WTC11 (cell line): ENCODE measurements around the gene DDIAS. TPM values are rescaled to one million over a fixed set of nuclear protein-coding genes. Genes with fewer than 3 reads are reported as not detected.

Experiments
- ATAC-seq: fragments of 200-7000 bp; cut with Tn5 transposase; 2 replicates; pipeline ENCODE4 v1.10.0; 2021; ENCODE audit warnings: mild to moderate bottlenecking, moderate library complexity
- CTCF ChIA-PET: fragments of 300-600 bp; sonication (Branson Sonifier 250); formaldehyde crosslinking; loops from one replicate; lab custom pipeline; 2021; ENCODE audit warnings: antibody characterized with exemption; lab: Charles Lee
- POLR2A ChIA-PET: fragments of 350-600 bp; sonication (Branson Sonifier 250); formaldehyde crosslinking; loops from one replicate; lab custom pipeline; 2021; ENCODE audit warnings: antibody characterized with exemption; lab: Charles Lee
- DNase-seq: peaks from one replicate; pipeline ENCODE4 v3.0.0; 2021; ENCODE audit warnings: low spot score
- H3K27ac Mint-ChIP-seq: 2 replicates; pipeline ENCODE4 v1.8.0; 2021; ENCODE audit warnings: mixed read lengths
- H3K27me3 Mint-ChIP-seq: 2 replicates; pipeline ENCODE4 v1.8.0; 2021; ENCODE audit warnings: low read depth, mild to moderate bottlenecking, moderate library complexity, mixed read lengths
- H3K36me3 Mint-ChIP-seq: 2 replicates; pipeline ENCODE4 v1.8.0; 2021; ENCODE audit warnings: mixed read lengths
- H3K4me1 Mint-ChIP-seq: 2 replicates; pipeline ENCODE4 v1.8.0; 2022; ENCODE audit warnings: mixed read lengths
- H3K4me3 Mint-ChIP-seq: 2 replicates; pipeline ENCODE4 v1.8.0; 2021; ENCODE audit warnings: mild to moderate bottlenecking, moderate library complexity, mixed read lengths
- H3K9me3 Mint-ChIP-seq: 2 replicates; pipeline ENCODE4 v1.8.0; 2021; ENCODE audit warnings: mixed read lengths
- AFF4 ChIP-seq: sonication (generic); formaldehyde crosslinking; IDR thresholded peaks from 2 replicates; pipeline ENCODE4 v1.8.1; 2023; ENCODE audit warnings: mild to moderate bottlenecking, missing genetic modification reagents, borderline replicate concordance
- ATF1 ChIP-seq: sonication (generic); formaldehyde crosslinking; IDR thresholded peaks from 2 replicates; pipeline ENCODE4 v1.8.1; 2023; ENCODE audit warnings: mild to moderate bottlenecking, moderate library complexity, missing genetic modification reagents
- EMX1 ChIP-seq: fragments of 250-450 bp; sonication (Bioruptor Pico); IDR thresholded peaks from 2 replicates; pipeline ENCODE4 v1.8.0; 2021; ENCODE audit warnings: mild to moderate bottlenecking
- ESRRA ChIP-seq: sonication (generic); formaldehyde crosslinking; IDR thresholded peaks from 2 replicates; pipeline ENCODE4 v1.8.1; 2022; ENCODE audit warnings: mild to moderate bottlenecking, missing genetic modification reagents, borderline replicate concordance
- KAT7 ChIP-seq: sonication (generic); formaldehyde crosslinking; IDR thresholded peaks from 2 replicates; pipeline ENCODE4 v1.8.1; 2023; ENCODE audit warnings: missing genetic modification reagents, mild to moderate bottlenecking, borderline replicate concordance
- MAX ChIP-seq: sonication (generic); formaldehyde crosslinking; IDR thresholded peaks from 2 replicates; pipeline ENCODE4 v1.8.0; 2022; ENCODE audit warnings: mild to moderate bottlenecking, missing genetic modification reagents
- MXD4 ChIP-seq: fragments of 250-450 bp; sonication (Bioruptor Pico); IDR thresholded peaks from 2 replicates; pipeline ENCODE4 v1.8.0; 2021; ENCODE audit warnings: mild to moderate bottlenecking, moderate library complexity, borderline replicate concordance
- NFE2L1 ChIP-seq: sonication (generic); formaldehyde crosslinking; IDR thresholded peaks from 2 replicates; pipeline ENCODE4 v1.8.1; 2023; ENCODE audit warnings: missing genetic modification reagents
- NR1H2 ChIP-seq: sonication (generic); formaldehyde crosslinking; IDR thresholded peaks from 2 replicates; pipeline ENCODE4 v1.9.0; 2021; ENCODE audit warnings: mild to moderate bottlenecking, moderate library complexity, missing genetic modification reagents
- NR2C2 ChIP-seq: sonication (generic); formaldehyde crosslinking; IDR thresholded peaks from 2 replicates; pipeline ENCODE4 v1.8.0; 2022; ENCODE audit warnings: mild to moderate bottlenecking, missing genetic modification reagents
- NR3C1 ChIP-seq: sonication (generic); formaldehyde crosslinking; conservative IDR thresholded peaks from 2 replicates; pipeline ENCODE4 v1.8.1; 2023; ENCODE audit warnings: low read depth, mild to moderate bottlenecking, missing genetic modification reagents
- PREB ChIP-seq: sonication (generic); formaldehyde crosslinking; IDR thresholded peaks from 2 replicates; pipeline ENCODE4 v1.8.1; 2022; ENCODE audit warnings: mild to moderate bottlenecking, missing genetic modification reagents, moderate library complexity, borderline replicate concordance
- SMAD3 ChIP-seq: sonication (generic); formaldehyde crosslinking; IDR thresholded peaks from 2 replicates; pipeline ENCODE4 v1.8.0; 2022; ENCODE audit warnings: missing genetic modification reagents, mild to moderate bottlenecking, borderline replicate concordance
- SOX15 ChIP-seq: fragments of 250-450 bp; sonication (Bioruptor Pico); IDR thresholded peaks from 2 replicates; pipeline ENCODE4 v1.9.0; 2021; ENCODE audit warnings: mild to moderate bottlenecking
- ZNF138 ChIP-seq: sonication (generic); formaldehyde crosslinking; conservative IDR thresholded peaks from 2 replicates; pipeline ENCODE4 v1.8.1; 2022; ENCODE audit warnings: mild to moderate bottlenecking, moderate library complexity, missing genetic modification reagents
- ZNF219 ChIP-seq: sonication (generic); formaldehyde crosslinking; IDR thresholded peaks from 2 replicates; pipeline ENCODE4 v1.8.0; 2023; ENCODE audit warnings: missing genetic modification reagents, mild to moderate bottlenecking, borderline replicate concordance
- ZNF317 ChIP-seq: sonication (generic); formaldehyde crosslinking; IDR thresholded peaks from 2 replicates; pipeline ENCODE4 v1.8.1; 2023; ENCODE audit warnings: low read depth, mild to moderate bottlenecking, moderate library complexity, missing genetic modification reagents, borderline replicate concordance
- ZNF396 ChIP-seq: fragments of 250-450 bp; sonication (Bioruptor Pico); IDR thresholded peaks from 2 replicates; pipeline ENCODE4 v1.8.0; 2021; ENCODE audit warnings: mild to moderate bottlenecking, moderate library complexity, borderline replicate concordance
- ZNF423 ChIP-seq: fragments of 250-450 bp; sonication (Bioruptor Pico); IDR thresholded peaks from 2 replicates; pipeline ENCODE4 v2.1.2; 2022; ENCODE audit warnings: mild to moderate bottlenecking, moderate library complexity
- total RNA-seq: library from RNA; stranded (reverse); gene quantifications from 3 replicates; pipeline ENCODE4 v1.2.3, GENCODE V29; 2021
- TF ChIP-seq, protein P1 (sequence below): fragments of 200-600 bp; IDR thresholded peaks from 2 replicates; pipeline ENCODE4 v1.8.0; 2022; ENCODE audit warnings: antibody characterized with exemption
- TF ChIP-seq, protein P2 (sequence below): fragments of 250-450 bp; sonication (Bioruptor Pico); IDR thresholded peaks from 2 replicates; pipeline ENCODE4 v2.1.2; 2022; ENCODE audit warnings: mild to moderate bottlenecking, moderate library complexity
- TF ChIP-seq, protein P3 (sequence below): sonication (generic); formaldehyde crosslinking; IDR thresholded peaks from 2 replicates; pipeline ENCODE4 v1.8.0; 2022; ENCODE audit warnings: mild to moderate bottlenecking, missing genetic modification reagents
- TF ChIP-seq, protein P4 (sequence below): sonication (generic); formaldehyde crosslinking; conservative IDR thresholded peaks from 2 replicates; pipeline ENCODE4 v1.8.1; 2022; ENCODE audit warnings: mild to moderate bottlenecking, missing genetic modification reagents
- TF ChIP-seq, protein P5 (sequence below): sonication (generic); formaldehyde crosslinking; IDR thresholded peaks from 2 replicates; pipeline ENCODE4 v1.8.0; 2023; ENCODE audit warnings: missing genetic modification reagents

The DDIAS gene
- total RNA-seq, 1 experiment from 2014 or later, result 28.7 TPM

GRCh38 chr11:82871646-82872045, 29.9 kb upstream of the DDIAS start:
- TF ChIP-seq, protein P1, sequence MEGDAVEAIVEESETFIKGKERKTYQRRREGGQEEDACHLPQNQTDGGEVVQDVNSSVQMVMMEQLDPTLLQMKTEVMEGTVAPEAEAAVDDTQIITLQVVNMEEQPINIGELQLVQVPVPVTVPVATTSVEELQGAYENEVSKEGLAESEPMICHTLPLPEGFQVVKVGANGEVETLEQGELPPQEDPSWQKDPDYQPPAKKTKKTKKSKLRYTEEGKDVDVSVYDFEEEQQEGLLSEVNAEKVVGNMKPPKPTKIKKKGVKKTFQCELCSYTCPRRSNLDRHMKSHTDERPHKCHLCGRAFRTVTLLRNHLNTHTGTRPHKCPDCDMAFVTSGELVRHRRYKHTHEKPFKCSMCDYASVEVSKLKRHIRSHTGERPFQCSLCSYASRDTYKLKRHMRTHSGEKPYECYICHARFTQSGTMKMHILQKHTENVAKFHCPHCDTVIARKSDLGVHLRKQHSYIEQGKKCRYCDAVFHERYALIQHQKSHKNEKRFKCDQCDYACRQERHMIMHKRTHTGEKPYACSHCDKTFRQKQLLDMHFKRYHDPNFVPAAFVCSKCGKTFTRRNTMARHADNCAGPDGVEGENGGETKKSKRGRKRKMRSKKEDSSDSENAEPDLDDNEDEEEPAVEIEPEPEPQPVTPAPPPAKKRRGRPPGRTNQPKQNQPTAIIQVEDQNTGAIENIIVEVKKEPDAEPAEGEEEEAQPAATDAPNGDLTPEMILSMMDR, result no peak
- no peak for TF ChIP-seq ZNF317 (CRISPR knock-in tag)
- no peak for TF ChIP-seq ZNF219 (CRISPR knock-in tag)
- TF ChIP-seq ZNF396 (CRISPR knock-in tag), result no peak
- TF ChIP-seq NR2C2, result no peak
- no peak for TF ChIP-seq SOX15 (CRISPR knock-in tag)
- TF ChIP-seq, protein P2, sequence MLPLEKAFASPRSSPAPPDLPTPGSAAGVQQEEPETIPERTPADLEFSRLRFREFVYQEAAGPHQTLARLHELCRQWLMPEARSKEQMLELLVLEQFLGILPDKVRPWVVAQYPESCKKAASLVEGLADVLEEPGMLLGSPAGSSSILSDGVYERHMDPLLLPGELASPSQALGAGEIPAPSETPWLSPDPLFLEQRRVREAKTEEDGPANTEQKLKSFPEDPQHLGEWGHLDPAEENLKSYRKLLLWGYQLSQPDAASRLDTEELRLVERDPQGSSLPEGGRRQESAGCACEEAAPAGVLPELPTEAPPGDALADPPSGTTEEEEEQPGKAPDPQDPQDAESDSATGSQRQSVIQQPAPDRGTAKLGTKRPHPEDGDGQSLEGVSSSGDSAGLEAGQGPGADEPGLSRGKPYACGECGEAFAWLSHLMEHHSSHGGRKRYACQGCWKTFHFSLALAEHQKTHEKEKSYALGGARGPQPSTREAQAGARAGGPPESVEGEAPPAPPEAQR (CRISPR knock-in tag), result no peak
- no peak for TF ChIP-seq NFE2L1 (CRISPR knock-in tag)
- TF ChIP-seq MXD4 (CRISPR knock-in tag), result no peak
- TF ChIP-seq, protein P3, sequence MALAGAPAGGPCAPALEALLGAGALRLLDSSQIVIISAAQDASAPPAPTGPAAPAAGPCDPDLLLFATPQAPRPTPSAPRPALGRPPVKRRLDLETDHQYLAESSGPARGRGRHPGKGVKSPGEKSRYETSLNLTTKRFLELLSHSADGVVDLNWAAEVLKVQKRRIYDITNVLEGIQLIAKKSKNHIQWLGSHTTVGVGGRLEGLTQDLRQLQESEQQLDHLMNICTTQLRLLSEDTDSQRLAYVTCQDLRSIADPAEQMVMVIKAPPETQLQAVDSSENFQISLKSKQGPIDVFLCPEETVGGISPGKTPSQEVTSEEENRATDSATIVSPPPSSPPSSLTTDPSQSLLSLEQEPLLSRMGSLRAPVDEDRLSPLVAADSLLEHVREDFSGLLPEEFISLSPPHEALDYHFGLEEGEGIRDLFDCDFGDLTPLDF (CRISPR knock-in tag), result no peak
- no peak for TF ChIP-seq ZNF138 (CRISPR knock-in tag)
- no peak for TF ChIP-seq ATF1 (CRISPR knock-in tag)
- TF ChIP-seq MAX, result no peak
- no peak for TF ChIP-seq NR1H2 (CRISPR knock-in tag)
- no peak for TF ChIP-seq KAT7 (CRISPR knock-in tag)
- TF ChIP-seq, protein P4, sequence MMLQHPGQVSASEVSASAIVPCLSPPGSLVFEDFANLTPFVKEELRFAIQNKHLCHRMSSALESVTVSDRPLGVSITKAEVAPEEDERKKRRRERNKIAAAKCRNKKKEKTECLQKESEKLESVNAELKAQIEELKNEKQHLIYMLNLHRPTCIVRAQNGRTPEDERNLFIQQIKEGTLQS (CRISPR knock-in tag), result no peak
- no peak for TF ChIP-seq NR3C1 (CRISPR knock-in tag)
- ATAC-seq (no peak), DNase-seq (no peak)
- peaks cover 2% of the 10 kb centered on the region for H3K9me3 Mint-ChIP-seq
- H3K36me3 Mint-ChIP-seq, result peaks cover 1% of the 10 kb centered on the region
- no peaks in the 10 kb centered on the region for H3K27me3 Mint-ChIP-seq
- CTCF ChIA-PET, result interaction anchor here (0.7 kb wide), 1 partner anchor 127 kb away, joined by 3 read pairs; no protein-coding TSS in a partner anchor
- no peak overlapping the region for H3K4me3 Mint-ChIP-seq
- POLR2A ChIA-PET, result no interaction called here
- H3K4me1 Mint-ChIP-seq, result peaks cover 31% of the 10 kb centered on the region
- H3K27ac Mint-ChIP-seq, result no peak overlapping the region

GRCh38 chr11:82872377-82873150, 29.0 kb upstream of the DDIAS start:
- H3K9me3 Mint-ChIP-seq, result peaks cover 9% of the 10 kb centered on the region
- peaks cover 31% of the 10 kb centered on the region for H3K4me1 Mint-ChIP-seq
- DNase-seq, result no peak
- no peak overlapping the region for H3K4me3 Mint-ChIP-seq
- H3K36me3 Mint-ChIP-seq, result peaks cover 11% of the 10 kb centered on the region
- no peaks in the 10 kb centered on the region for H3K27me3 Mint-ChIP-seq
- ATAC-seq, result no peak
- ChIA-PET POLR2A (no interaction called here), CTCF (no interaction called here)
- H3K27ac Mint-ChIP-seq, result 0 out of 2 replicates have a peak overlapping the region, but pooled peaks have one; percentile 31
- TF ChIP-seq ESRRA (CRISPR knock-in tag) (no peak), EMX1 (CRISPR knock-in tag) (no peak), SMAD3 (CRISPR knock-in tag) (no peak), ZNF423 (no peak), ZNF317 (CRISPR knock-in tag) (no peak), PREB (no peak), AFF4 (CRISPR knock-in tag) (no peak)
- TF ChIP-seq, protein P5, sequence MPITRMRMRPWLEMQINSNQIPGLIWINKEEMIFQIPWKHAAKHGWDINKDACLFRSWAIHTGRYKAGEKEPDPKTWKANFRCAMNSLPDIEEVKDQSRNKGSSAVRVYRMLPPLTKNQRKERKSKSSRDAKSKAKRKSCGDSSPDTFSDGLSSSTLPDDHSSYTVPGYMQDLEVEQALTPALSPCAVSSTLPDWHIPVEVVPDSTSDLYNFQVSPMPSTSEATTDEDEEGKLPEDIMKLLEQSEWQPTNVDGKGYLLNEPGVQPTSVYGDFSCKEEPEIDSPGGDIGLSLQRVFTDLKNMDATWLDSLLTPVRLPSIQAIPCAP, result no peak
